Occipital lobe (tissue), 2 donors: Measurements from ENCODE around the gene TXNIP. TPM values are rescaled to one million over a fixed set of nuclear protein-coding genes. Genes with fewer than 3 reads are reported as not detected.

Experiments
- DNase-seq: peaks from one replicate; lab custom pipeline; 2025; lab: John Stamatoyannopoulos, UW
- total RNA-seq: library from RNA; depleted of rRNA; stranded (reverse); fragments of >200 nt; gene quantifications from one replicate; pipeline ENCODE4 v1.2.3, GENCODE V29; 2014

TXNIP gene
- total RNA-seq, 1 donor from 2014 or later = 317 TPM

DNA sequence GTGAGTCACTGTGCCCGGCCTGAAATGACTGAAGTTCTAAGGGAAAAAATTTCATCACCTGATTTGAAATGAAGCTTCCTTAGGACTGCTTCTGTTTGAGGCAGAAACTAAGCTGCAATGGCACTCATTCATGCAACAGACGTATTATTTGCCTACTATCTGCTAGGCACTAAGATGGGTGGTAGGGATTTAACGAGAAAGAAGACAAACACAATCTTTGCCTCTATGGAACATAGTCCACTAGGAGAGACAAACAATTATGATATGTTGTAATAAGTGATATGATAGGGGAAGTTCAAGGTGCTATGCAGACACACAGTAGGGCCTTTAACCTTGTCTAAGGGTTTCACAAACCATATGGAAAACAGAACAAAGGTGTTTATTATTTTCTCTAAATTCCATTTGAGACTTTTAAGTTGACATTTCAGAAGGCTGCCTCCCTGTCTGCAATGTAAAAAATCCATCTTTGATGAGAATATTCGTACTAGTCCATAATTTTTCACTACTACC lies 49.8 kb downstream of the TXNIP start:
- DNase-seq = no peak

GRCh38 chr1:145944532-145944931 lies 51.8 kb downstream of the TXNIP start:
- no peak for DNase-seq

- DNase-seq = no peak
Observed at GRCh38 chr1:145942871-145943270, 53.5 kb downstream of the TXNIP start.

Other genes with a start within 250 kb of the TXNIP start
- 25.7 TPM for gene RNF115, start 172.5 kb downstream of the TXNIP start, total RNA-seq
- 31.5 TPM for gene POLR3C, start 172.4 kb downstream of the TXNIP start, total RNA-seq
- 2.7 TPM for gene NUDT17, start 150.9 kb downstream of the TXNIP start, total RNA-seq
- gene PIAS3, start 137.5 kb downstream of the TXNIP start, total RNA-seq = 5.0 TPM
- gene ANKRD35, start 110.7 kb downstream of the TXNIP start, total RNA-seq = 0.62 TPM
- gene ITGA10, start 86.5 kb downstream of the TXNIP start, total RNA-seq = 1.4 TPM
- gene PEX11B, start 77.9 kb downstream of the TXNIP start, total RNA-seq = 30.9 TPM
- 81.6 TPM for gene RBM8A, start 69.1 kb downstream of the TXNIP start, total RNA-seq
- 22.1 TPM for gene LIX1L, start 38.6 kb downstream of the TXNIP start, total RNA-seq
- gene ANKRD34A, start 32.0 kb downstream of the TXNIP start, total RNA-seq = 2.2 TPM
- gene POLR3GL, start 31.9 kb downstream of the TXNIP start, total RNA-seq = 16.2 TPM
- gene HJV, start 25.2 kb upstream of the TXNIP start, total RNA-seq = not detected
- 1.1 TPM for gene NBPF10, start 148.2 kb upstream of the TXNIP start, total RNA-seq
- gene NOTCH2NLA, start 232.4 kb upstream of the TXNIP start, total RNA-seq = 17.9 TPM